PC-9 (cell line): Measurements from ENCODE around the gene ZNF555. TPM values are rescaled to one million over a fixed set of nuclear protein-coding genes. Genes with fewer than 3 reads are reported as not detected.

Experiments used
- BruUV-seq: library from RNA; stranded (reverse); fragments of 400-500 nt; replicated peaks from 2 replicates; lab custom pipeline; 2021; lab: Mats Ljungman, UMichigan
- CTCF ChIA-PET: fragments of 300-600 bp; sonication (Branson Sonifier 250); formaldehyde crosslinking; loops from one replicate; lab custom pipeline; 2022; ENCODE audit warnings: antibody characterized with exemption; lab: Charles Lee
- POLR2A ChIA-PET: fragments of 300-600 bp; sonication (Branson Sonifier 250); formaldehyde crosslinking; loops from one replicate; lab custom pipeline; 2022; ENCODE audit warnings: antibody characterized with exemption; ENCODE audit not compliant: unreplicated experiment; lab: Charles Lee
- DNase-seq, 2 experiments: peaks; one replicate each; pipeline versions ENCODE4 v3.0.0 to v3.0.0-alpha.2; 2015 to 2022; ENCODE audit warnings: mixed read lengths in 1 of 2
- H2AFZ ChIP-seq: fragments of 200-600 bp; sonication (generic); 2 replicates; pipeline ENCODE4 v1.8.1; 2017; ENCODE audit warnings: antibody characterized with exemption
- H3F3A ChIP-seq: fragments of 200-600 bp; sonication (generic); 2 replicates; pipeline ENCODE4 v1.8.1; 2017; ENCODE audit warnings: antibody characterized with exemption, mild to moderate bottlenecking, low read depth; ENCODE audit not compliant: insufficient read depth
- H3K27ac ChIP-seq: fragments of 200-600 bp; sonication (generic); 2 replicates; pipeline ENCODE4 v1.6.1; 2016; ENCODE audit warnings: mixed run types
- H3K27me3 ChIP-seq: fragments of 200-600 bp; sonication (generic); 2 replicates; pipeline ENCODE4 v1.6.1; 2016; ENCODE audit warnings: low read depth, mixed run types; ENCODE audit not compliant: insufficient read depth
- H3K36me3 ChIP-seq: fragments of 200-600 bp; sonication (generic); 2 replicates; pipeline ENCODE4 v1.6.1; 2016; ENCODE audit warnings: low read depth, mixed run types
- H3K4me1 ChIP-seq: fragments of 200-600 bp; sonication (generic); replicated peaks from 2 replicates; pipeline ENCODE4 v1.6.1; 2016; ENCODE audit warnings: mixed run types; ENCODE audit not compliant: insufficient read depth
- H3K4me2 ChIP-seq: fragments of 200-600 bp; sonication (generic); 2 replicates; pipeline ENCODE4 v1.6.1; 2017; ENCODE audit warnings: mixed run types
- H3K4me3 ChIP-seq: fragments of 200-600 bp; sonication (generic); 2 replicates; pipeline ENCODE4 v1.6.1; 2016; ENCODE audit warnings: mixed run types
- H3K79me2 ChIP-seq: fragments of 200-600 bp; sonication (generic); 2 replicates; pipeline ENCODE4 v1.6.1; 2017; ENCODE audit warnings: low read depth, mixed run types
- H3K9me2 ChIP-seq: fragments of 200-600 bp; sonication (generic); 2 replicates; pipeline ENCODE4 v1.8.1; 2017; ENCODE audit warnings: mild to moderate bottlenecking; ENCODE audit not compliant: insufficient read depth
- H3K9me3 ChIP-seq: fragments of 200-600 bp; sonication (generic); 2 replicates; pipeline ENCODE4 v1.8.1; 2016; ENCODE audit warnings: low read depth; ENCODE audit not compliant: insufficient read depth
- H4K20me1 ChIP-seq: fragments of 200-600 bp; sonication (generic); 2 replicates; pipeline ENCODE4 v1.8.1; 2017; ENCODE audit not compliant: insufficient read depth
- CTCF ChIP-seq: fragments of 200-600 bp; sonication (generic); conservative IDR thresholded peaks from 2 replicates; pipeline ENCODE4 v1.6.1; 2017; ENCODE audit warnings: mixed run types, antibody characterized with exemption, mild to moderate bottlenecking, moderate library complexity
- EZH2 ChIP-seq: fragments of 200-600 bp; sonication (generic); IDR thresholded peaks from 2 replicates; pipeline ENCODE4 v1.8.0; 2017; ENCODE audit warnings: antibody characterized with exemption, low read depth
- intact Hi-C: fragments of 100-400 bp; cut with micrococcal nuclease; formaldehyde crosslinking; loops from one replicate; pipeline ENCODE4 v1.10.0; 2022; ENCODE audit not compliant: unreplicated experiment
- total RNA-seq: library from RNA; stranded (reverse); gene quantifications from 2 replicates; pipeline ENCODE4 v1.2.3, GENCODE V29; 2021

The ZNF555 gene
- total RNA-seq, 1 experiment from 2014 or later: 2.2 TPM

GRCh38 chr19:2905918-2906519, 64.7 kb downstream of the ZNF555 start:
- H3K27ac ChIP-seq: no peak overlapping the region
- H3K4me3 ChIP-seq: no peak overlapping the region
- CTCF ChIA-PET: no interaction called here
- H4K20me1 ChIP-seq: no peaks in the 10 kb centered on the region
- no peaks in the 10 kb centered on the region for H3K9me2 ChIP-seq
- H3K4me1 ChIP-seq: no peaks in the 10 kb centered on the region
- no peaks in the 10 kb centered on the region for H3K9me3 ChIP-seq
- DNase-seq: no peak
- no peaks in the 10 kb centered on the region for H3F3A ChIP-seq
- no TSS peak for BruUV-seq
- no peak overlapping the region for H3K4me2 ChIP-seq
- peaks cover 36% of the 10 kb centered on the region for H3K79me2 ChIP-seq
- intact Hi-C loops: no loop called here
- POLR2A ChIA-PET: no interaction called here
- TF ChIP-seq CTCF (no peak), EZH2 (no peak)
- H3K36me3 ChIP-seq: no peaks in the 10 kb centered on the region
- no peaks in the 10 kb centered on the region for H3K27me3 ChIP-seq
- no peak overlapping the region for H2AFZ ChIP-seq

GRCh38 chr19:2906631-2907195, 65.4 kb downstream of the ZNF555 start:
- DNase-seq: no peak
- peaks cover 31% of the 10 kb centered on the region for H3K79me2 ChIP-seq
- no peak overlapping the region for H2AFZ ChIP-seq
- H3K4me2 ChIP-seq: no peak overlapping the region
- no peaks in the 10 kb centered on the region for H3K9me2 ChIP-seq
- H3K4me1 ChIP-seq: no peaks in the 10 kb centered on the region
- no TSS peak for BruUV-seq
- no peak overlapping the region for H3K4me3 ChIP-seq
- ChIA-PET CTCF (no interaction called here), POLR2A (interaction anchor here (0.7 kb wide), 1 partner anchor 363 kb away, joined by 4 read pairs; no protein-coding TSS in a partner anchor)
- H3K27ac ChIP-seq: no peak overlapping the region
- no peaks in the 10 kb centered on the region for H3K9me3 ChIP-seq
- H3K36me3 ChIP-seq: no peaks in the 10 kb centered on the region; the same call in 1 of the 2 replicates
- no peaks in the 10 kb centered on the region for H4K20me1 ChIP-seq
- H3F3A ChIP-seq: no peaks in the 10 kb centered on the region
- no peaks in the 10 kb centered on the region for H3K27me3 ChIP-seq
- TF ChIP-seq EZH2 (no peak), CTCF (no peak)
- intact Hi-C loops: no loop called here

Other genes with a start within 250 kb of the ZNF555 start
- gene GNG7, start 138.8 kb upstream of the ZNF555 start, total RNA-seq: 2.8 and 3.0 TPM in 2 replicates
- gene DIRAS1, start 120.1 kb upstream of the ZNF555 start, total RNA-seq: 0.57 and 1.0 TPM in 2 replicates
- 21.6 and 25.3 TPM in 2 replicates for gene SLC39A3, start 101.5 kb upstream of the ZNF555 start, total RNA-seq
- 35.1 and 40.7 TPM in 2 replicates for gene SGTA, start 58.2 kb upstream of the ZNF555 start, total RNA-seq
- 83.2 and 85.8 TPM in 2 replicates for gene THOP1, start 56.0 kb upstream of the ZNF555 start, total RNA-seq
- 3.3 and 5.6 TPM in 2 replicates for gene ZNF554, start 21.6 kb upstream of the ZNF555 start, total RNA-seq
- gene ZNF556, start 25.9 kb downstream of the ZNF555 start, total RNA-seq: not detected in 2 replicates
- 2.6 TPM in 2 replicates for gene ZNF57, start 59.5 kb downstream of the ZNF555 start, total RNA-seq
- 2.1 and 2.5 TPM in 2 replicates for gene ZNF77, start 103.5 kb downstream of the ZNF555 start, total RNA-seq
- gene TLE6, start 136.1 kb downstream of the ZNF555 start, total RNA-seq: 0.90 and 1.1 TPM in 2 replicates
- 13.7 and 21.8 TPM in 2 replicates for gene TLE2, start 187.8 kb downstream of the ZNF555 start, total RNA-seq
- 210 and 217 TPM in 2 replicates for gene TLE5, start 221.0 kb downstream of the ZNF555 start, total RNA-seq